Neural cell (in vitro differentiated cells): ENCODE results near the gene SUSD4. TPM values are rescaled to one million over a fixed set of nuclear protein-coding genes. Genes with fewer than 3 reads are reported as not detected.

Source experiments
- H2AFZ ChIP-seq: fragments of 200-600, 300-800 bp; sonication (generic), shearing (Covaris generic); 2 replicates; pipeline ENCODE4 v1.6.0; 2014; ENCODE audit warnings: low read depth, mild to moderate bottlenecking, antibody characterized with exemption, low read length, moderate library complexity
- H3F3A ChIP-seq: fragments of 200-600 bp; shearing (Covaris generic); 2 replicates; pipeline ENCODE4 v1.6.1; 2016; ENCODE audit warnings: mild to moderate bottlenecking, moderate library complexity, mixed read lengths, antibody characterized with exemption, low read length; ENCODE audit not compliant: insufficient read depth, poor library complexity, severe bottlenecking
- H3K27ac ChIP-seq: fragments of 200-600, 300-800 bp; sonication (generic), shearing (Covaris generic); 2 replicates; pipeline ENCODE4 v1.5.1; 2014; ENCODE audit warnings: mild to moderate bottlenecking, low read length, moderate library complexity
- H3K27me3 ChIP-seq: fragments of 300-800, 200-600 bp; sonication (generic), shearing (Covaris generic); 2 replicates; pipeline ENCODE4 v1.6.0; 2014; ENCODE audit warnings: mild to moderate bottlenecking, low read depth, low read length, moderate library complexity; ENCODE audit not compliant: insufficient read depth
- H3K36me3 ChIP-seq: fragments of 300-800, 200-600 bp; sonication (generic), shearing (Covaris generic); 2 replicates; pipeline ENCODE4 v1.5.1; 2014; ENCODE audit warnings: mild to moderate bottlenecking, antibody characterized with exemption, low read length, moderate library complexity; ENCODE audit not compliant: insufficient read depth
- H3K4me2 ChIP-seq: fragments of 300-800, 200-600 bp; sonication (generic), shearing (Covaris generic); 2 replicates; pipeline ENCODE4 v1.6.0; 2014; ENCODE audit warnings: mild to moderate bottlenecking, low read length
- H3K4me3 ChIP-seq: fragments of 300-800, 200-600 bp; sonication (generic), shearing (Covaris generic); 2 replicates; pipeline ENCODE4 v1.5.1; 2014; ENCODE audit warnings: mild to moderate bottlenecking, low read length, moderate library complexity
- H3K79me2 ChIP-seq: fragments of 200-600 bp; shearing (Covaris generic); replicated peaks from 2 replicates; pipeline ENCODE4 v1.6.0; 2014; ENCODE audit warnings: mild to moderate bottlenecking, low read length, moderate library complexity; ENCODE audit not compliant: insufficient read depth
- H3K9ac ChIP-seq: fragments of 300-800, 200-600 bp; sonication (generic), shearing (Covaris generic); 2 replicates; pipeline ENCODE4 v1.6.1; 2016; ENCODE audit warnings: mild to moderate bottlenecking, low read length, mixed read lengths
- H3K9me2 ChIP-seq: fragments of 200-600 bp; shearing (Covaris generic); 2 replicates; pipeline ENCODE4 v1.6.1; 2016; ENCODE audit warnings: mild to moderate bottlenecking, low read length, mixed read lengths; ENCODE audit not compliant: insufficient read depth
- H3K9me3 ChIP-seq: fragments of 200-600, 300-800 bp; sonication (generic), shearing (Covaris generic); 2 replicates; pipeline ENCODE4 v1.6.1; 2016; ENCODE audit warnings: mild to moderate bottlenecking, mixed run types, low read length, moderate library complexity, mixed read lengths
- H4K20me1 ChIP-seq: fragments of 200-600 bp; shearing (Covaris generic); 2 replicates; pipeline ENCODE4 v1.6.1; 2016; ENCODE audit warnings: mild to moderate bottlenecking, mixed run types; ENCODE audit not compliant: insufficient read depth
- EP300 ChIP-seq: fragments of 450-650 bp; conservative IDR thresholded peaks from 2 replicates; pipeline ENCODE4 v1.6.1; 2014; ENCODE audit warnings: antibody characterized with exemption, mild to moderate bottlenecking, moderate library complexity; ENCODE audit not compliant: poor library complexity, severe bottlenecking
- EZH2 ChIP-seq: fragments of 200-600, 300-800 bp; shearing (Covaris generic), sonication (generic); IDR thresholded peaks from 2 replicates; pipeline ENCODE4 v1.6.1; 2014; ENCODE audit warnings: antibody characterized with exemption, low read length, borderline replicate concordance, mild to moderate bottlenecking; ENCODE audit not compliant: insufficient read depth, poor library complexity, severe bottlenecking
- MXI1 ChIP-seq: fragments of 450-650 bp; conservative IDR thresholded peaks from 2 replicates; pipeline ENCODE4 v1.6.1; 2014; ENCODE audit warnings: antibody characterized with exemption, mild to moderate bottlenecking; ENCODE audit not compliant: poor library complexity, severe bottlenecking
- POLR2AphosphoS5 ChIP-seq: IDR thresholded peaks from 2 replicates; pipeline ENCODE4 v1.6.1; 2012
- RAD21 ChIP-seq: fragments of 450-650 bp; conservative IDR thresholded peaks from 2 replicates; pipeline ENCODE4 v1.6.1; 2014; ENCODE audit warnings: antibody characterized with exemption, mild to moderate bottlenecking, moderate library complexity
- REST ChIP-seq: IDR thresholded peaks from 2 replicates; pipeline ENCODE4 v1.6.1; 2012; ENCODE audit warnings: borderline replicate concordance
- SMC3 ChIP-seq: fragments of 450-650 bp; conservative IDR thresholded peaks from 2 replicates; pipeline ENCODE4 v1.6.1; 2014; ENCODE audit warnings: antibody characterized with exemption, mild to moderate bottlenecking, moderate library complexity; ENCODE audit not compliant: poor library complexity
- TAF1 ChIP-seq: IDR thresholded peaks from 2 replicates; pipeline ENCODE4 v1.6.1; 2012; ENCODE audit warnings: low read depth
- polyA plus RNA-seq: library from polyadenylated mRNA; depleted of rRNA; stranded (reverse); fragments of >200 nt; gene quantifications from 2 replicates; pipeline ENCODE4 v1.2.3, GENCODE V29; 2014
- TF ChIP-seq, protein P1 (sequence below): fragments of 450-650 bp; IDR thresholded peaks from 2 replicates; pipeline ENCODE4 v1.5.1; 2014; ENCODE audit warnings: antibody characterized with exemption, mild to moderate bottlenecking, moderate library complexity; ENCODE audit not compliant: poor library complexity, severe bottlenecking

Gene SUSD4
- polyA plus RNA-seq, 1 donor from 2014 or later: 31.5 TPM

GRCh38 chr1:223341121-223341520 lies 22.9 kb downstream of the SUSD4 start:
- H3K27ac ChIP-seq: no peak overlapping the region
- H3K9me3 ChIP-seq: no peaks in the 10 kb centered on the region
- H3K9me2 ChIP-seq: no peaks in the 10 kb centered on the region
- H4K20me1 ChIP-seq: no peaks in the 10 kb centered on the region
- no peak overlapping the region for H3K4me2 ChIP-seq
- no peak overlapping the region for H3K4me3 ChIP-seq
- no peaks in the 10 kb centered on the region for H3K27me3 ChIP-seq
- no peaks in the 10 kb centered on the region for H3K79me2 ChIP-seq
- TF ChIP-seq RAD21: no peak
- TF ChIP-seq SMC3: no peak
- no peak for TF ChIP-seq EP300
- no peak for TF ChIP-seq REST
- H3K9ac ChIP-seq: no peak overlapping the region
- H3F3A ChIP-seq: no peaks in the 10 kb centered on the region
- H3K36me3 ChIP-seq: no peaks in the 10 kb centered on the region
- no peak overlapping the region for H2AFZ ChIP-seq

DNA sequence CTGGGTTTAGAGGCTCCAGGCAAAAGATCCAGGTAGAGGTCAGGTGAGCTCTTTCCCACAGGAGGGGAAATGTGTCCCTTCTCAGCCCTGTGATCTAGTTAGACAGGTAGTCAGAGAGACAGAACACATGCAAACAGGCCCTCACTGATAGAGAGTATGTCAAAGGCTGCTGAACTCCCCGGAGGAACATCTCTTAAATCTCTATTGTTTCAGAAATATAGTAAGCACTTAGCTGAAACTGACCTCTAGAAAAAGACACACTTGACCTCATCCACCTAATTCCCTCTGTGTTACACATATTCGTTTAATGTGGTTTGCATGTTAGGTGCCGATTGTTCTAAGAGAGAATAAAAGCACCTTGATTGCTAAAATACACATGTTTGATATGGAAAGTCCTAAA lies 23.3 kb downstream of the SUSD4 start:
- H4K20me1 ChIP-seq: no peaks in the 10 kb centered on the region
- H3K4me2 ChIP-seq: no peak overlapping the region
- no peaks in the 10 kb centered on the region for H3K36me3 ChIP-seq
- no peak overlapping the region for H3K27ac ChIP-seq
- H3K9me3 ChIP-seq: no peaks in the 10 kb centered on the region
- no peaks in the 10 kb centered on the region for H3K79me2 ChIP-seq
- no peak overlapping the region for H2AFZ ChIP-seq
- H3K9me2 ChIP-seq: no peaks in the 10 kb centered on the region
- H3K27me3 ChIP-seq: no peaks in the 10 kb centered on the region
- no peak overlapping the region for H3K4me3 ChIP-seq
- no peaks in the 10 kb centered on the region for H3F3A ChIP-seq
- TF ChIP-seq EP300 (no peak), MXI1 (no peak), TAF1 (no peak), SMC3 (no peak), RAD21 (no peak), EZH2 (no peak), POLR2AphosphoS5 (no peak), REST (no peak)
- TF ChIP-seq, protein P1, sequence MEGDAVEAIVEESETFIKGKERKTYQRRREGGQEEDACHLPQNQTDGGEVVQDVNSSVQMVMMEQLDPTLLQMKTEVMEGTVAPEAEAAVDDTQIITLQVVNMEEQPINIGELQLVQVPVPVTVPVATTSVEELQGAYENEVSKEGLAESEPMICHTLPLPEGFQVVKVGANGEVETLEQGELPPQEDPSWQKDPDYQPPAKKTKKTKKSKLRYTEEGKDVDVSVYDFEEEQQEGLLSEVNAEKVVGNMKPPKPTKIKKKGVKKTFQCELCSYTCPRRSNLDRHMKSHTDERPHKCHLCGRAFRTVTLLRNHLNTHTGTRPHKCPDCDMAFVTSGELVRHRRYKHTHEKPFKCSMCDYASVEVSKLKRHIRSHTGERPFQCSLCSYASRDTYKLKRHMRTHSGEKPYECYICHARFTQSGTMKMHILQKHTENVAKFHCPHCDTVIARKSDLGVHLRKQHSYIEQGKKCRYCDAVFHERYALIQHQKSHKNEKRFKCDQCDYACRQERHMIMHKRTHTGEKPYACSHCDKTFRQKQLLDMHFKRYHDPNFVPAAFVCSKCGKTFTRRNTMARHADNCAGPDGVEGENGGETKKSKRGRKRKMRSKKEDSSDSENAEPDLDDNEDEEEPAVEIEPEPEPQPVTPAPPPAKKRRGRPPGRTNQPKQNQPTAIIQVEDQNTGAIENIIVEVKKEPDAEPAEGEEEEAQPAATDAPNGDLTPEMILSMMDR: no peak
- H3K9ac ChIP-seq: no peak overlapping the region
